Glomerular endothelial cell (primary cell): ENCODE measurements around the gene FAM50B. TPM values are rescaled to one million over a fixed set of nuclear protein-coding genes. Genes with fewer than 3 reads are reported as not detected.

Source experiments
- DNase-seq: peaks from one replicate; pipeline ENCODE4 v3.0.0-alpha.2; 2011; ENCODE audit warnings: low read depth, low spot score; ENCODE audit errors: extremely low read depth
- total RNA-seq: library from RNA; depleted of rRNA; stranded (reverse); fragments of >200 nt; gene quantifications from 2 replicates; pipeline ENCODE4 v1.2.3, GENCODE V29; 2015

Gene FAM50B
- total RNA-seq, 1 donor from 2014 or later = 6.8 TPM

DNA sequence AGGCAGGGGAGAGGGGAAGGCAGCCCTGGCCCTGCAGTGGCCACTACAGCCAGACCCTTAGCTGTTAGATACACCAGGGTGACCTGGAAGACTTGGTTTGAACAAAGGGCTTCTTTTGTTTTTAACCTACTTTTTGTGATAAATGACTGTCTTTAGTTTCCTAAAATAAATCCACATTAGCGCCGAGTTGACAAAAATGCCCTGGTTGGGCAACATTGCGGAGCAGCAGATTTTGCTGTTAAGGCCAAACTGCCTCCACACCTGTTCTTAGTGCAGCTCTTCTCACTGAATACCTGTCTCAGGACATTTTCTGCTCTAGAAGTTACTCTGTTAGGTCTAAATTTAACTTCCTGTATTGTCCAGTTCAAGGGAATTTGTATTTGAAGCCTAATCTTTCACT is 42.7 kb downstream of the FAM50B start:
- DNase-seq = no peak

DNA sequence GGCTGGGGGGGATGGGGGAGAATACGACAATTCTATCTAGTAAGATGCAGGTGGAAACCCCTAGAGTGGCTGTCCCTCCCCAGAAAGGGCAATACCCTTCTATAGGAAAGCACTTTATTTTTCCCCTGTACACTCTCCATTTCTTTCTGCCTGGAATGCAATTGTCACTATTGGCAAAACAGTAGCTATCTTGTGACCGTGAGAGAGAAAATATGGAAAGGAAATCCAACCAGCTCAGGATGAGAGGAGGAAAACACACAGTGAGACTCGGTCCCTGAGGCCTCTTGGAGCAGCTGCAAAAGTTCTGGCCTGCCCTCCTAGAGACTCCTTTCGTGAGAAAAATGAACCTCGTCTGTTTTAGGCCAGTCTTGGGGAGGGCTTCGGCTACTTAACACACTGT is 43.4 kb downstream of the FAM50B start:
- no peak for DNase-seq

DNA sequence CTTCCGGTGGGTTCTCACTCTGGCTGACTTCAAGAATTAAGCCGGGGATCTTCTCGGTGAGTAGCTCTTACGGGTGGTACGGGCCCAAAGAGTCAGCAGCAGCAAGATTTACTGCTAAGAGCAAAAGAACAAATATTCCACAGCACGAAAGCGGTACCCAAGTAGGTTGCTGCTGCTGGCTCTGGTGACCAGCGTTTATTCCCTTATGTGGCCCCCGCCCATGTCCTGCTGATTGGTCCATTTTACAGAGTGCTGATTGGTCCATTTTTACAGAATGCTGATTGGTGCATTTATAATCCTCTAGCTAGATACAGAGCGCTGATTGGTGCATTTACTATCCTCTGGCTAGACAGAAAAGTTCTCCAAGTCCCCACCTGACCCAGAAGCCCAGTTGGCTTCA is 44.3 kb downstream of the FAM50B start:
- DNase-seq = no peak

DNA sequence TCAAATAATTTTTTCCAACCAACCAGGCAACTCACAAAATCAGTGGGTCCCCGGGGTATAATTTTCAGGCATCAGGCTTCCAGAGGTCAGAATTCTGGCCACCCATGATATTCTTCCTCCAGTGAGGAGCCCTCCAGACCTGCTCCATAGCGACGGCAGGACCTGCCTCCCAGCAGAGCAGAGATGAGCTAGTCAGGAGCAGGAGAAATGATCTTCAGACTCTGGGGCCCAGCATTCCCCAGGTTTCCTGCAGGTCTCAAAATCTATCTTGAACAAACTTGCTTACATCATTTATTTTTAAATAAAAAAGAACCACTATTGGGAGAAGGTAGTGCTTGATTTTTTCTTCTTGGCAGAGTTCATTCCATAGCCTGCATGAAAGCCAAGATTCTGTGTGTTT is 44.7 kb downstream of the FAM50B start:
- DNase-seq = no peak

DNA sequence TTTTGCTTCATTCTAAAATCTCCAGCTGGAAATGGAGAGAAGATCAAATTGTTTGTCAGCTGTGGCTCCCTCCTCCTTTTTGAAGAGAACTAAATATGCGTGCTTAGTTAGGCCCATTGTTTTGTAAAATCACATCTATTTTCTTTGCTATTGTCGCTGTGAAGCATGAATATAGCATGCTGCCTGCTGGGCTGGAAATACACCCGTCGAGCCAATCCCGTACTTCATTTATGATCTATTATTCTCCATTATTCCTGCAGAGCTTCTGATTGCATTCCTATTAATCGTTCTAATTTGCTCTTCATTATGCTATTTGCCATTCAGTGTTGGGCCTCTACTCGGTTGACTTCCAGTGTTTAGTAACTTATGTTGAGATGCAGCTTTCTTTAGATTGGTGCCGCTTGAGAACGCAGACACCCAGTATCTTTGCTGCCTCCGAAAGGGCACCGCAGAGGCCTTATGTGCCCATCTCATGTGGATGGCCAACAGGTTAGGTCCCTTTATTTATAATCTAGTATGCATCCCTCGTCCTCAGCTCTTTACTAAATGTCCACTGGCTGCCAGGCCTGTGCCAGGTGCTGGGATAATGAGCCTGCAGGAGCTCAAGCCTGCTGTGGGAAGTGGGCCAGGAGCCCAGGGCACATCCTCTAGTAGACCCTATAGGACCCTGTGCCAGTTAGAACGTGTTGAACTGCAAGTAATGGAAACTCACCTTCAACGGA is 45.6 kb downstream of the FAM50B start:
- no peak for DNase-seq

DNA sequence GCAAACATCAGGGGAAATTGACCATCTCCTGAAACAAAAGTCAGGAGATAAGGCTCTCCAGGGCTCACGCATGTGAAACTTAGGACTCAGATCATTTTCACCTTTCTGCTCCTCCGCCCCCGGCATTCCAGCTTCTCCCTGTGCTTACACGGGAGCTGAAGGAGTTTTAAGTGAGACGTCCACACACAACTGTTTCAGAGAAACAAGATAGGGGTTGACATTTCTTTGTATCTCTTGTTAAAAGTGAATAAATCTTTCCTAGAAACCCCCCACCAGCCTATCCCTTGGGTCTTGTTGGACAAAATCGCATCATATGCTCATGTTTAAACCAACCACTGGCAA is 46.1 kb downstream of the FAM50B start:
- DNase-seq = no peak

DNA sequence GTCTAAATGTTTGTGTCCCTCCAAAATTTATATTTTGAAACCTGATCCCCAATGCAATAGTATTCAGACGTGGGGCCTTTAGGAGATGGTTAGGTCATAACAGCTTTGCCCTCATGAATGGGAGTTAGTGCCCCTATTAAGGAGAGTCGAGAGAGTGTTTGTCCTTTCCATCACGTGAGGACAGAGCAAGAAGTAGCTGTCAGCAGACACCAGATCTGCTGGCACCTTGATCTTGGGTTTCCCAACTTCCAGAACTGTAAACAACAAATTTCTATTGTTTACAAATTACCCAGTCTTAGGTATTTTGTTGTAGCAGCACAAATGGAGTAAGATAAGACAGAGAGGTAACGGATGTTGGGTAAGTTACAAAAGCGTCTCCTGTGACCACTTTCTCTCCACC is 46.6 kb downstream of the FAM50B start:
- no peak for DNase-seq

DNA sequence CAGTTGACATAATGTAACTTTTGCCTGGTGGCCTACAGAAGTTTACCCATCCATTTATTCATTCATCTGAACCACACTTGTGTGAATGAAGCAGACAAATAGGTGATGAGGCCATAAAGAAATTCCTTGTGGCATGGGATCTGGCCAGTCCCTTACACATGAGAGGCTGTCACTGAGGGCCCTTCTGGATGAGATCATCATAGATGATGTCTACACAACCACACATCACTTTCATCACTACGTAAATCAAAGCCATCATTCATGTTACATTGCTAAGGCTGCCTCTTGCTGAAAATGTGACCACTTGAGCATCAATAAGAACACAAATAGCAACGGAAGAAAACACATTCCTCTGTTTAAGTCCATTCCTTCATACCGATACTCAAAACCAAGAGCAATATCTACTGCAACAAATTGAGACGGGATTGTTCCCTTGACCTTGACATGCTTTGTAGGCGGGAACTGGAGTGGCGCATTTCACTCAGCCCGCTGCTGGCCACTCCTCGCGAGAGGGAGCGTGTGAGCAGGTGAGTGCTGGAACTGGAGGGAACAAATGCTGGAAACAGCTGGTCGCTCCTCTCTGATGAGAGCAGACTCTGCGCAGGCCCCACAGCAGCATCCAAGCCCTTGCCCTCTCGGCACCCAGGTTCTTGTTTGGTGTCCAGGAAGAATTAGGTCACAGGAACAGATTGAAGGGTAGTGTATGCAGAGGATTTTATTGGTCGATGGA is 49.3 kb downstream of the FAM50B start:
- DNase-seq = no peak

DNA sequence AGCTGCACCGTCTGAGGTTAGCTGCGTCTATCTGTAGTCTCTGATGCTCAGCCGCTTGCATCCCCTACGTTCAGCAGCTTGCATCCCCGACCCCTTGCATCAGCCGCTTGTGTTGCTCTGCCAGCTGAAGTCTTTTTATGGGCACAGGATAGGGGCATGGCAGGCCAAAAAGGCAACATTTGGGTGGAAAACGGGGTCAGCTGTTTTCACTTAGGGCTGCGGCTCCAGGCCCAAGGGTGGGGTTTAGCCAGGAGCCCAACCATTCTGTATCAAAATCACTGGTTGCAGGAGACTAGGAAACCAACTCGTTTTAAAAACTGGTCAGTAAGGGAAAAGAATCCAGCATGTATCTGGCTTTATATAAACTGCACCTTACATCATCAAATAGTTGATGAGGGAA is 49.9 kb downstream of the FAM50B start:
- DNase-seq = no peak

DNA sequence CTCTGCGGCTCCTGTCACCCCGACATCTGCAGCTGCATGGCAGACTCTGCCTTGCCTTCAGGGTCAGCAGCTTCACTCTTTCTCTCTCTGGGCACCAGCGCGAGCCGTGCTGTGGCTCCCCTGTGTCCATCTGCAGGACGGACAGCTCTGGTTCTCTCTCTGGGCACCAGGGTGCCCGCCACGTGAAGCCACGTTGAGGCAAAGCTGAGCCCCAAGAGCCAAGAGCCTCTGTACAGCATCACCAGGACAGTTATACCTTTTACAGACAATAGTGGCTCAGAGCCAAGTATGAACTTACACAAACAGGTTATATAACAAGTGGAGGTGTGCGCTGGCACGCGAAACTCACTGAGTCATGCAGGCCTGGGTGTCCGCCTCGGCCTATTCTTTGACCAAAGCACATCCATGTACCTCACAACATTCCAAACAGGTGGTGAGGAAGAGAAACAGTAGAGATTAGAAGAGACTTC is 50.8 kb downstream of the FAM50B start:
- no peak for DNase-seq

Other genes with a start within 250 kb of the FAM50B start
- gene PXDC1, start 97.7 kb upstream of the FAM50B start, total RNA-seq = 153 and 257 TPM in 2 replicates
- gene FAM217A, start 229.8 kb downstream of the FAM50B start, total RNA-seq = not detected in 2 replicates